ENCODE data around the gene STBD1.

DNA sequence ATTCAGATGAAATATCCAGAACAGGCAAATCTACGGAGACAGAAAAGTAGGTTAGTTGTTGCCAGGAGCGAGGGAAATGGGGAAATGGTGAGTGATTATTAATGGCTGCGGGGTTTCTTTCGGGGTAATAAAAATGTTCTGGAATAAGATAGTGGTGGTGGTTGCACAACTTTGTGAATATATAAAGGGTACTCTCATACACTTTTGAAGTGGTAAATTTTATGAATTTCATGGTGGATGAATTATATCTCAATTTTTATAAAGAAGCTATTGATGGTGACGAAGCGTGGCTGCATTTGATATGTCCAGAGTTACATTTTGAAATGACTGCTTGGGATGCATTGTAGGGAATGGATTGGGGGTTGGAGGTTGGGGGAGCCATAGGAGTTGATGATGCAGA, 38.7 kb upstream of the STBD1 start:
- TF ChIP-seq, protein P1, sequence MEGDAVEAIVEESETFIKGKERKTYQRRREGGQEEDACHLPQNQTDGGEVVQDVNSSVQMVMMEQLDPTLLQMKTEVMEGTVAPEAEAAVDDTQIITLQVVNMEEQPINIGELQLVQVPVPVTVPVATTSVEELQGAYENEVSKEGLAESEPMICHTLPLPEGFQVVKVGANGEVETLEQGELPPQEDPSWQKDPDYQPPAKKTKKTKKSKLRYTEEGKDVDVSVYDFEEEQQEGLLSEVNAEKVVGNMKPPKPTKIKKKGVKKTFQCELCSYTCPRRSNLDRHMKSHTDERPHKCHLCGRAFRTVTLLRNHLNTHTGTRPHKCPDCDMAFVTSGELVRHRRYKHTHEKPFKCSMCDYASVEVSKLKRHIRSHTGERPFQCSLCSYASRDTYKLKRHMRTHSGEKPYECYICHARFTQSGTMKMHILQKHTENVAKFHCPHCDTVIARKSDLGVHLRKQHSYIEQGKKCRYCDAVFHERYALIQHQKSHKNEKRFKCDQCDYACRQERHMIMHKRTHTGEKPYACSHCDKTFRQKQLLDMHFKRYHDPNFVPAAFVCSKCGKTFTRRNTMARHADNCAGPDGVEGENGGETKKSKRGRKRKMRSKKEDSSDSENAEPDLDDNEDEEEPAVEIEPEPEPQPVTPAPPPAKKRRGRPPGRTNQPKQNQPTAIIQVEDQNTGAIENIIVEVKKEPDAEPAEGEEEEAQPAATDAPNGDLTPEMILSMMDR (IDR thresholded peaks at IDR 0.05), result no peak
- no peak for TF ChIP-seq POLR2AphosphoS5 (IDR thresholded peaks at IDR 0.05)
- TF ChIP-seq POLR2A (IDR thresholded peaks at IDR 0.05; ENCODE audit: low read depth), result no peak
- TF ChIP-seq EP300 (IDR thresholded peaks at IDR 0.05), result no peak
